Liver (tissue), 9 donors: ENCODE results near the gene KRTAP1-3. TPM values are rescaled to one million over a fixed set of nuclear protein-coding genes. Genes with fewer than 3 reads are reported as not detected.

Experiments
- DNase-seq: peaks from one replicate; pipeline ENCODE4 v3.0.0-alpha.2; 2017; ENCODE audit warnings: low spot score
- H3K27ac ChIP-seq, 2 donors: one replicate each; pipeline ENCODE4 v1.7.0; 2013; ENCODE audit warnings: inconsistent platforms in 2 of 2, low read length in 2 of 2, control low read depth in 1 of 2, low read depth in 1 of 2, mild to moderate bottlenecking in 1 of 2
- H3K27me3 ChIP-seq, 4 donors: one replicate each; pipeline versions ENCODE4 v1.6.1 to v1.7.0; 2013; ENCODE audit warnings: low read length in 3 of 4, inconsistent platforms in 1 of 4, mild to moderate bottlenecking in 1 of 4, moderate library complexity in 1 of 4; ENCODE audit not compliant: control insufficient read depth in 4 of 4, insufficient read depth in 4 of 4
- H3K36me3 ChIP-seq, 4 donors: one replicate each; pipeline versions ENCODE4 v1.6.1 to v1.7.0; 2013; ENCODE audit warnings: low read length in 3 of 4, mild to moderate bottlenecking in 3 of 4, low read depth in 1 of 4, moderate library complexity in 1 of 4; ENCODE audit not compliant: control insufficient read depth in 4 of 4, insufficient read depth in 3 of 4
- H3K4me1 ChIP-seq, 4 donors: one replicate each; pipeline versions ENCODE4 v1.6.1 to v1.7.0; 2013; ENCODE audit warnings: low read length in 3 of 4, mild to moderate bottlenecking in 3 of 4, moderate library complexity in 1 of 4; ENCODE audit not compliant: control insufficient read depth in 4 of 4, insufficient read depth in 4 of 4
- H3K4me3 ChIP-seq, 3 donors: one replicate each; pipeline versions ENCODE4 v1.6.1 to v1.7.0; 2013; ENCODE audit warnings: low read length in 3 of 3, control low read depth in 1 of 3, low read depth in 1 of 3, mild to moderate bottlenecking in 1 of 3
- H3K9ac ChIP-seq, 2 donors: one replicate each; pipeline ENCODE4 v1.7.0; 2013; ENCODE audit warnings: low read length in 2 of 2, mild to moderate bottlenecking in 2 of 2, moderate library complexity in 2 of 2, control low read depth in 1 of 2, low read depth in 1 of 2
- H3K9me3 ChIP-seq, 4 donors: one replicate each; pipeline versions ENCODE4 v1.6.1 to v1.7.0; 2013; ENCODE audit warnings: low read length in 3 of 4; ENCODE audit not compliant: control insufficient read depth in 4 of 4
- EGR1 ChIP-seq, 2 donors: IDR thresholded peaks; 2 replicates each; pipeline ENCODE4 v1.6.1; 2016 to 2018; ENCODE audit warnings: antibody characterized with exemption in 2 of 2, low read depth in 2 of 2
- FOXA1 ChIP-seq: IDR thresholded peaks from 2 replicates; pipeline ENCODE4 v1.6.1; 2016; ENCODE audit warnings: antibody characterized with exemption
- FOXA2 ChIP-seq: IDR thresholded peaks from 2 replicates; pipeline ENCODE4 v1.6.1; 2016; ENCODE audit warnings: antibody characterized with exemption
- GABPA ChIP-seq, 2 donors: IDR thresholded peaks in 1 of 2; conservative IDR thresholded peaks in 1 of 2; 2 replicates each; pipeline ENCODE4 v1.6.1; 2016; ENCODE audit warnings: antibody characterized with exemption in 2 of 2, mild to moderate bottlenecking in 1 of 2, moderate library complexity in 1 of 2
- HNF4A ChIP-seq, 2 donors: conservative IDR thresholded peaks; 2 replicates each; pipeline ENCODE4 v1.6.1; 2016; ENCODE audit warnings: antibody characterized with exemption in 2 of 2, mild to moderate bottlenecking in 2 of 2
- HNF4G ChIP-seq: IDR thresholded peaks from 2 replicates; pipeline ENCODE4 v1.6.1; 2016; ENCODE audit warnings: antibody characterized with exemption
- JUND ChIP-seq, 2 donors: IDR thresholded peaks; 2 replicates each; pipeline ENCODE4 v1.6.1; 2016; ENCODE audit warnings: antibody characterized with exemption in 2 of 2
- NR2F2 ChIP-seq: IDR thresholded peaks from 2 replicates; pipeline ENCODE4 v1.6.1; 2016; ENCODE audit warnings: antibody characterized with exemption
- RAD21 ChIP-seq, 2 donors: IDR thresholded peaks; 2 replicates each; pipeline ENCODE4 v1.6.1; 2016; ENCODE audit warnings: antibody characterized with exemption in 2 of 2, mild to moderate bottlenecking in 2 of 2
- RXRA ChIP-seq, 2 donors: IDR thresholded peaks; 2 replicates each; pipeline ENCODE4 v1.6.1; 2017 to 2018; ENCODE audit warnings: antibody characterized with exemption in 2 of 2, mild to moderate bottlenecking in 1 of 2
- SP1 ChIP-seq: IDR thresholded peaks from 2 replicates; pipeline ENCODE4 v1.6.1; 2018; ENCODE audit warnings: antibody characterized with exemption, mild to moderate bottlenecking
- TAF1 ChIP-seq: conservative IDR thresholded peaks from 2 replicates; pipeline ENCODE4 v1.6.1; 2016; ENCODE audit warnings: antibody characterized with exemption, mild to moderate bottlenecking
- YY1 ChIP-seq: IDR thresholded peaks from 2 replicates; pipeline ENCODE4 v1.6.1; 2016; ENCODE audit warnings: antibody characterized with exemption, mild to moderate bottlenecking
- whole genome bisulfite sequencing: extraction: QIAGEN DNeasy Blood & Tissue Kit; methylation state at CpG from one replicate; pipeline ENCODE4 v1.1.7; 2013; 5-methylcytosine and 5-hydroxymethylcytosine counted together
- polyA plus RNA-seq, 2 donors: library from polyadenylated mRNA; stranded (reverse) in 1 of 2; unstranded in 1 of 2; fragments of 200-250 nt in 1 of 2; fragments of >200 nt in 1 of 2; fragmentation: Nextera tagmentation in 1 of 2; extraction: Ambion mirVana in 1 of 2; gene quantifications; one replicate each; pipeline versions ENCODE4 v1.2.1 to v1.2.3, GENCODE V29; 2013 to 2015
- total RNA-seq, 2 donors: library from RNA; depleted of rRNA; stranded (reverse); fragments of >200 nt; gene quantifications; one replicate each; pipeline ENCODE4 v1.2.3, GENCODE V29; 2014
- TF ChIP-seq, protein P1 (sequence below): IDR thresholded peaks from 2 replicates; pipeline ENCODE4 v1.6.1; 2016; ENCODE audit warnings: antibody characterized with exemption
- TF ChIP-seq, protein P2 (sequence below): IDR thresholded peaks from 2 replicates; pipeline ENCODE4 v1.6.1; 2016; ENCODE audit warnings: antibody characterized with exemption, mild to moderate bottlenecking
- TF ChIP-seq, protein P3 (sequence below): IDR thresholded peaks from 2 replicates; pipeline ENCODE4 v1.6.1; 2016; ENCODE audit warnings: antibody characterized with exemption
- TF ChIP-seq, protein P4 (sequence below): IDR thresholded peaks from 2 replicates; pipeline ENCODE4 v1.6.1; 2016; ENCODE audit warnings: antibody characterized with exemption
- donor health status: healthy.
- donor health status: healthy.
- donor health status: healthy.
- donor health status: healthy.
- donor health status: healthy.

The KRTAP1-3 gene
- total and polyA plus RNA-seq, 4 donors = not detected

DNA sequence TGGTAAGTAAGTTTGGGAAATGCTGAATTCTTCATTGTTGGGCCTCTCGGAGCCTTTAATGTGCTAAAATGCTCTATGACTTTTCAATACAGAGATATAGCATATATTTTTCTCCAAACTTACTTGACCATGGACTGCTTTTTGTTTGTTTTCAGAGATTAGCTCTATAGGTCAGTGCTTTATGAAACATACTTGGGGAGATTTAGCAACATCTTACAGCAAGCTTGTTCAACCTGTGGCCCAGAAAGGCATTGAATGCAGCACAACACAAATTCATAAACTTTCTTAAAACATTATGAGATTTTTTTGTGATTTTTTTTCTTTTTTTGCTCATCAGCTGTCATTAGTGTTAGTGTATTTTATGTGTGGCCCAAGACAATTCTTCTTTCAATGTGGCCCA lies 24.7 kb downstream of the KRTAP1-3 start (continued):
- no peak for TF ChIP-seq JUND (IDR thresholded peaks at IDR 0.05)
- TF ChIP-seq, protein P1, sequence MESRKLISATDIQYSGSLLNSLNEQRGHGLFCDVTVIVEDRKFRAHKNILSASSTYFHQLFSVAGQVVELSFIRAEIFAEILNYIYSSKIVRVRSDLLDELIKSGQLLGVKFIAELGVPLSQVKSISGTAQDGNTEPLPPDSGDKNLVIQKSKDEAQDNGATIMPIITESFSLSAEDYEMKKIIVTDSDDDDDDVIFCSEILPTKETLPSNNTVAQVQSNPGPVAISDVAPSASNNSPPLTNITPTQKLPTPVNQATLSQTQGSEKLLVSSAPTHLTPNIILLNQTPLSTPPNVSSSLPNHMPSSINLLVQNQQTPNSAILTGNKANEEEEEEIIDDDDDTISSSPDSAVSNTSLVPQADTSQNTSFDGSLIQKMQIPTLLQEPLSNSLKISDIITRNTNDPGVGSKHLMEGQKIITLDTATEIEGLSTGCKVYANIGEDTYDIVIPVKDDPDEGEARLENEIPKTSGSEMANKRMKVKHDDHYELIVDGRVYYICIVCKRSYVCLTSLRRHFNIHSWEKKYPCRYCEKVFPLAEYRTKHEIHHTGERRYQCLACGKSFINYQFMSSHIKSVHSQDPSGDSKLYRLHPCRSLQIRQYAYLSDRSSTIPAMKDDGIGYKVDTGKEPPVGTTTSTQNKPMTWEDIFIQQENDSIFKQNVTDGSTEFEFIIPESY = no peak
- no peak for TF ChIP-seq SP1
- TF ChIP-seq YY1 = no peak
- TF ChIP-seq NR2F2 = no peak
- TF ChIP-seq TAF1 = no peak

DNA sequence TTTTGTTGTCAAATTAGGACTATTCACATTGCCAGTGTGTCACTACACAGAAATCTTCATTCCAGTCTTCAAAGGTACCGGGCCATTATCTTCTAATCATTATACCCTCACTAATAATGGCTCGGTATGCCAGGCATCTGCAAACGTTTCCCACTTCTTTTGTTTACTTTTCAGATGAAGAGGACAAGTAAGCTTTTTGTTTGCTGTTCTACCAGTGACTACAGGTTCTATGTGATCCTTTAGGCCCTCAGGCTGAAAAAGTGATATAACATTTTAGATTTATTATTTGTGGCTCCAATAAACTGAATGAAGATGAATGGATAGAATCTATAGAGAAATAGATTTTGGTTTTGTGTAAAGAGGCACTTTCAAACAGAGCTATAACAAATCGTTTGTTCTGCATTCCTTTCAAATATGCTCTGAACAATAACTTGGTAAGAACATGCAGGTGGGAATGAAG lies 25.3 kb downstream of the KRTAP1-3 start:
- no peaks in the 10 kb centered on the region for H3K36me3 ChIP-seq
- no peaks in the 10 kb centered on the region for H3K4me1 ChIP-seq
- DNase-seq = no peak
- H3K9ac ChIP-seq = no peak overlapping the region
- H3K4me3 ChIP-seq = no peak overlapping the region
- peaks cover 0 to 2% (median 0%) of the 10 kb centered on the region in 4 donors for H3K27me3 ChIP-seq
- 42% methylated on average over 4 of the region's 4 CpGs for WGBS
- TF ChIP-seq TAF1 (no peak), YY1 (no peak), HNF4A (conservative IDR thresholded peaks at IDR 0.05) (no peak), FOXA1 (no peak), RXRA (IDR thresholded peaks at IDR 0.05) (no peak), GABPA (IDR thresholded peaks at IDR 0.05 in 1 of 2, conservative IDR thresholded peaks at IDR 0.05 in 1 of 2) (no peak), SP1 (no peak), FOXA2 (no peak), EGR1 (IDR thresholded peaks at IDR 0.05; ENCODE audit: low read depth in 2 of 2) (no peak), JUND (IDR thresholded peaks at IDR 0.05) (no peak), HNF4G (no peak), RAD21 (IDR thresholded peaks at IDR 0.05) (no peak)
- TF ChIP-seq, protein P1 = no peak
- TF ChIP-seq, protein P2, sequence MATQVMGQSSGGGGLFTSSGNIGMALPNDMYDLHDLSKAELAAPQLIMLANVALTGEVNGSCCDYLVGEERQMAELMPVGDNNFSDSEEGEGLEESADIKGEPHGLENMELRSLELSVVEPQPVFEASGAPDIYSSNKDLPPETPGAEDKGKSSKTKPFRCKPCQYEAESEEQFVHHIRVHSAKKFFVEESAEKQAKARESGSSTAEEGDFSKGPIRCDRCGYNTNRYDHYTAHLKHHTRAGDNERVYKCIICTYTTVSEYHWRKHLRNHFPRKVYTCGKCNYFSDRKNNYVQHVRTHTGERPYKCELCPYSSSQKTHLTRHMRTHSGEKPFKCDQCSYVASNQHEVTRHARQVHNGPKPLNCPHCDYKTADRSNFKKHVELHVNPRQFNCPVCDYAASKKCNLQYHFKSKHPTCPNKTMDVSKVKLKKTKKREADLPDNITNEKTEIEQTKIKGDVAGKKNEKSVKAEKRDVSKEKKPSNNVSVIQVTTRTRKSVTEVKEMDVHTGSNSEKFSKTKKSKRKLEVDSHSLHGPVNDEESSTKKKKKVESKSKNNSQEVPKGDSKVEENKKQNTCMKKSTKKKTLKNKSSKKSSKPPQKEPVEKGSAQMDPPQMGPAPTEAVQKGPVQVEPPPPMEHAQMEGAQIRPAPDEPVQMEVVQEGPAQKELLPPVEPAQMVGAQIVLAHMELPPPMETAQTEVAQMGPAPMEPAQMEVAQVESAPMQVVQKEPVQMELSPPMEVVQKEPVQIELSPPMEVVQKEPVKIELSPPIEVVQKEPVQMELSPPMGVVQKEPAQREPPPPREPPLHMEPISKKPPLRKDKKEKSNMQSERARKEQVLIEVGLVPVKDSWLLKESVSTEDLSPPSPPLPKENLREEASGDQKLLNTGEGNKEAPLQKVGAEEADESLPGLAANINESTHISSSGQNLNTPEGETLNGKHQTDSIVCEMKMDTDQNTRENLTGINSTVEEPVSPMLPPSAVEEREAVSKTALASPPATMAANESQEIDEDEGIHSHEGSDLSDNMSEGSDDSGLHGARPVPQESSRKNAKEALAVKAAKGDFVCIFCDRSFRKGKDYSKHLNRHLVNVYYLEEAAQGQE = no peak
- TF ChIP-seq, protein P3, sequence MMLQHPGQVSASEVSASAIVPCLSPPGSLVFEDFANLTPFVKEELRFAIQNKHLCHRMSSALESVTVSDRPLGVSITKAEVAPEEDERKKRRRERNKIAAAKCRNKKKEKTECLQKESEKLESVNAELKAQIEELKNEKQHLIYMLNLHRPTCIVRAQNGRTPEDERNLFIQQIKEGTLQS = no peak
- TF ChIP-seq, protein P4, sequence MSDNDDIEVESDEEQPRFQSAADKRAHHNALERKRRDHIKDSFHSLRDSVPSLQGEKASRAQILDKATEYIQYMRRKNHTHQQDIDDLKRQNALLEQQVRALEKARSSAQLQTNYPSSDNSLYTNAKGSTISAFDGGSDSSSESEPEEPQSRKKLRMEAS = no peak
- no peak overlapping the region for H3K27ac ChIP-seq
- H3K9me3 ChIP-seq = no peaks in the 10 kb centered on the region
